Astrocyte (in vitro differentiated cells and primary cell): Measurements from ENCODE around the gene THY1.

Source experiments
- EZH2 ChIP-seq: IDR thresholded peaks from 2 replicates; pipeline ENCODE4 v1.6.1; 2012; ENCODE audit warnings: mild to moderate bottlenecking, low read length, inconsistent platforms; ENCODE audit not compliant: insufficient read depth
- TF ChIP-seq, protein P1 (sequence below): IDR thresholded peaks from 2 replicates; pipeline ENCODE4 v1.5.1; 2011; ENCODE audit warnings: low read depth, mild to moderate bottlenecking, inconsistent platforms, low read length, moderate library complexity; ENCODE audit not compliant: insufficient read depth

GRCh38 chr11:119410501-119410900, 12.5 kb downstream of the THY1 start:
- no peak for TF ChIP-seq EZH2
- TF ChIP-seq, protein P1, sequence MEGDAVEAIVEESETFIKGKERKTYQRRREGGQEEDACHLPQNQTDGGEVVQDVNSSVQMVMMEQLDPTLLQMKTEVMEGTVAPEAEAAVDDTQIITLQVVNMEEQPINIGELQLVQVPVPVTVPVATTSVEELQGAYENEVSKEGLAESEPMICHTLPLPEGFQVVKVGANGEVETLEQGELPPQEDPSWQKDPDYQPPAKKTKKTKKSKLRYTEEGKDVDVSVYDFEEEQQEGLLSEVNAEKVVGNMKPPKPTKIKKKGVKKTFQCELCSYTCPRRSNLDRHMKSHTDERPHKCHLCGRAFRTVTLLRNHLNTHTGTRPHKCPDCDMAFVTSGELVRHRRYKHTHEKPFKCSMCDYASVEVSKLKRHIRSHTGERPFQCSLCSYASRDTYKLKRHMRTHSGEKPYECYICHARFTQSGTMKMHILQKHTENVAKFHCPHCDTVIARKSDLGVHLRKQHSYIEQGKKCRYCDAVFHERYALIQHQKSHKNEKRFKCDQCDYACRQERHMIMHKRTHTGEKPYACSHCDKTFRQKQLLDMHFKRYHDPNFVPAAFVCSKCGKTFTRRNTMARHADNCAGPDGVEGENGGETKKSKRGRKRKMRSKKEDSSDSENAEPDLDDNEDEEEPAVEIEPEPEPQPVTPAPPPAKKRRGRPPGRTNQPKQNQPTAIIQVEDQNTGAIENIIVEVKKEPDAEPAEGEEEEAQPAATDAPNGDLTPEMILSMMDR, result no peak
